Activated CD8-positive, alpha-beta memory T cell treated with anti-CD3 and anti-CD28 coated beads, Interleukin-2, amount 50 U/mL, for 1 hour (primary cell): ENCODE measurements around the gene MPL.
"Not testable (repeated sequence)": the region's sequence is repeated elsewhere in the genome, so short reads cannot be mapped to it uniquely, and the experiment has no call there.

Experiments used
- DNase-seq: peaks from one replicate; pipeline ENCODE4 v3.0.0-alpha.2; 2020; ENCODE audit errors: extremely low read depth

The MPL gene

DNA sequence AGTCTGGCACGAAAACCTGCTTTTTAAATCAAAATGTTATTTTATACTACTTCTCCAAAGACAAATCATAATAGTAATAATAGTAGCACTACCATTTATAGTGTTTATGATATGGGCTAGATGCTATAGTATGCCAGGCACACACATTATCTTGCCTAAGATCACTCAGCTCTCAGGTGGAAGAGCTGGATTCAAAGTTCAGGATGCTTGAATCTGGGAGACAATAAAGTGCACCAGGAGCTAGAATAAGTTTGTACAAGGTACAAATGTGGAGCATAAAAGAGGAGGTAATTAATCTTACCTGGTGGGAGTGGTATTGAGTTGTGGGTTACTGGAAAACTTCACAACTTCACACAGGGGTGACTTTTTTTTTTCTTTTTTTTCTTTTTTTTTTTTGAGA lies 40.2 kb downstream of the MPL start:
- DNase-seq, result no peak

DNA sequence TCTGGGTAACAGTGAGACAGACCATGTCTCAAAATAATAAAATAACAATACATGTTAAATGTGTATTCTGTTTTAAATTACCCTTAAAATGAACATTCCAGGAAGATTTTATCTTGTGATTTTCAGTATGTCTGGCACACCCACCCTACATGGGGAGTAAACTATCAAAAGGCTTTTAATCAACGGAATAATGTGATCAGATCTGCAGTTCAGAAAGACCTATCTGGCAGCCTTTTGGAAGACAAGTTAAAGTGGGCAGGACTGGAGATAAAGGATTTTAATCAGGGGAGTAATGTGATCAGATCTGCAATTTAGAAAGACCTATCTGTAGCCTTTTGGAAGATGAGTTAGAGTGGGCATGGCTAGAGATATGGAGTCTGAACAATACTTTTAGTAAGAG lies 41.9 kb downstream of the MPL start:
- no peak for DNase-seq

DNA sequence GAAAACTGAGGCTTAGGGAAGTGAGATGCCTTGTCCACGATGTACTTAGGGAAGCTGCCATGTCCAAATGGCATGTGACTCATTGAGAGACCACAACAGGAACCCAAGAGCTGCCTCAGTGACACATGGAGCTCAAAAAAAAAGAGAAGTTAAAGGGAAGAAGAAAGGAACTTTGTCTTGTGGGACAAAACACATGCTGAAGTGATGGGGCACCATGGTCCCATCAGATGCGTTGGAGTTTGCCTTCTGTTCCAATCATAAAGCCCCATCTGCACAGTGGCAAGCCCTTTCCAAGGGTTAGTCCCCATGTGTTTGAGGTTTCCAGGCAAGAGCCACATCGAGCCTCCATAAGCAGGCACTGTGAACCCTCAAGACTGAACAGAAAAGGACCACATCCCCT lies 44.0 kb downstream of the MPL start:
- no peak for DNase-seq

DNA sequence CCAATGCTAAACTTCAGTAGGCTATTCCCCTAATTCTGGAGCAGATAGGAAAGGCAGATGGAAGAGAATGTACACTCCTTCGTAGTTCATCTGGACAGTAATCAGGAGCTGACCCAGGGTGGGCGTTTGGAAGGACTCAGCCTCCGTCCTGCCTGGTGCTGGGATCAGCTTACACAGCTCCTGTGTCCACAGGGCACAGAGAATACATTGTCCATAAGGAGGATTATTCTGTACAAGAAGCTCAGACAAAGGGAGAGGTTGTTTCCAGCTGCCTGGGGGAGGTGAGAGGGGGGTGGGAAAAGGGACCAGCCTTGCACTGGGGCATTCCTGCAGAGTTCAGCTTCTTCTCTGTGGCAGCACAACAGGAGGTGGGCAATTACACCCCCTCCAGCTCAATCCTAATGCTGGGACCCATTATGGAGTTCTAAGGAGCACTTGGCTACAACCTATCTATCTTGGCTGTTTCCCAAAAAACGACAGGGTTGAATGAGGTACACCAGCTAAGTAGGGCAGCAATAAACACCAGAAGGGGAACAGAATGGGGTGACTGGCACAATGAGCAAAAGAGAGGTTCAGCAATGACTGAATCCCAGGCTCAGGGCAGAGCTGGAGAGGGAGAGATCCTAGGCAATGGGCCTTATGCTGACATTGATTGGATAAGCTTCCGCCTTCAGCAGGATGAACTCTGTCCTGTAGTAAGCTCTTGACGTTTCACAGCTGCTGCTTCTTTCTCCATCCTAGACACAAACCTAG lies 44.6 kb downstream of the MPL start:
- DNase-seq, result no peak

DNA sequence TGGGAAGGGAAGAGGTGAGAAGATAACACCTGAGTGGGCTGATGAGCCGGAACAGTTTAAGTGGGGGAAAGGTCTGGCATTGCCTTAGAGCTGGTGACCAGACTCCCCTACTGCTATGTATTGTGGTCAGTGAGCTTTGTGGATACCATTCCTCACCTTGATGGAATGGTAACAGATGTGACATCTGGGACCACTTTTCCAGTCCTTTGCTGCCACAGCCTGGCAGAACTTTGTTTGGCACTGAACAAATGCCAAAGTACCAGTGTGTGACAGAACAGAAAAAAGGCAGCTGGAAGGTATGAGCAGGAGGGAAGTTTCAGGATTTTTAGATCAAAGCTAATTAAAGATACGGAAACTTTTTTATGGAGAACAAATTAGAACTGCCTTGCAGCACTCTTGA lies 45.8 kb downstream of the MPL start:
- no peak for DNase-seq

DNA sequence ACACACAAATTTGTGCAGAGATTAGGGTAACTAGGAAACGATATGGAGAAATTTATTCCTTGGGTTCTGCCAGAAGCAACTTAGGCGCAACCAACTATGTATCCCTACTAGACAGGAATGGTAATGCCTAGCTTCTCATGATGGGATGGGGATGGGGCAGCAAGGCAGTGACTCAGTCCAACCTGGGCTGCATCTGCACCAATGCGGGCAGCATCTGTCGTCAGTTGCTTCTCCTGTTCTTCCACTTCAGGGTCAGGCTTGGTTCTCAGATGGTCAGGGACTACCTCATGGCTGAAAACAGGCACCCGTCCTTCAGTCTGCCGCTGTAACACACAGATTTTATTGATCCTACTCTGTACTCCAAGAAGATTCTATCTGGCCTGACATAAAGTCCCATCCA lies 49.1 kb downstream of the MPL start:
- DNase-seq, result no peak

DNA sequence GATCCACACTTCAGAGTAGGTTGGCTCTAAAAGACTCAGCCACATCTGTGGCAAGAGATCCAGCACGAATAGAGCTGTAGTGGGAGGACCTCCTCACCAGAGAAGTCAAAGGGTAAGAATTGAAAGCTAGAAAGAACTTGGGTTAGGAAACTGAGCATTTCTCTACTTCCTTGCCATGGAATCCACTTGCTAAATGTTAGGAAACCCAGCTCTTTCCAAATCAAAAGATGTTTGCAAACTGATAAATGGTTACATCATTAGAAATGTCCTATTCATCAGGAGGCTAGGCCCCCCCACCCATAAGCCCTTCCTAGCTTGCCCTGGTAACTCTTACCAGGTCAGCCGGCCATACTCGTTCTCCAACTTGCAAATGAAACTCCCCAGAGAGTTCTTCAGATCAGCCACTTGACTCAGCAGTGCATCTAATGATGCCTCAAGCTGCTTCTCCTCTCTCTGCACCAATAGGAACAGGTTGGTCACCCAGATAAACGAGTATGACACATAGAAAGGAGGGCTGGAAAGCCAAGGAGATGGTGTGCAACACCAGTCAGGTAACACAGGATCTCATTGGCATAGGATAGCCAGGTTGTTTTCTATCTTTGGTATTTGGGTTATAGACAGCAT lies 50.5 kb downstream of the MPL start:
- no peak for DNase-seq

DNA sequence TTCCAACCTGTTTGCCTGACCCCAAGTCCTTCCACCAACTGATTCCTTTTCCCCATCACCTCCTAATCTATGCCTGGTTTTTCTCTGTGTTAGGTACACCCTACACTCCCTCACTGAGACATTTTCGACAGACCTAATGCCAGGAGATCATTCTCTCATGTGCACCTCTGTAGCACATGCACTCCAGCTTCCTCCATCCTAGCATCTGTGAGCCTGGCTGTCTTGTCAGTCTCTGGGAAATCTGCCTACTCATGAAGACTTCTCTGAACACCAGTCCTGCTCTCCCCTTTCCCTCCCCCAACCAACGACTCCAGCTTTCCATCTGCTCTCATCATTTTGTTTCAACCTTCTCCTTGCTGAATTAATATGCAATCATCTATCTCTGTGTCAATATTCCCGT lies 51.0 kb downstream of the MPL start:
- no peak for DNase-seq

DNA sequence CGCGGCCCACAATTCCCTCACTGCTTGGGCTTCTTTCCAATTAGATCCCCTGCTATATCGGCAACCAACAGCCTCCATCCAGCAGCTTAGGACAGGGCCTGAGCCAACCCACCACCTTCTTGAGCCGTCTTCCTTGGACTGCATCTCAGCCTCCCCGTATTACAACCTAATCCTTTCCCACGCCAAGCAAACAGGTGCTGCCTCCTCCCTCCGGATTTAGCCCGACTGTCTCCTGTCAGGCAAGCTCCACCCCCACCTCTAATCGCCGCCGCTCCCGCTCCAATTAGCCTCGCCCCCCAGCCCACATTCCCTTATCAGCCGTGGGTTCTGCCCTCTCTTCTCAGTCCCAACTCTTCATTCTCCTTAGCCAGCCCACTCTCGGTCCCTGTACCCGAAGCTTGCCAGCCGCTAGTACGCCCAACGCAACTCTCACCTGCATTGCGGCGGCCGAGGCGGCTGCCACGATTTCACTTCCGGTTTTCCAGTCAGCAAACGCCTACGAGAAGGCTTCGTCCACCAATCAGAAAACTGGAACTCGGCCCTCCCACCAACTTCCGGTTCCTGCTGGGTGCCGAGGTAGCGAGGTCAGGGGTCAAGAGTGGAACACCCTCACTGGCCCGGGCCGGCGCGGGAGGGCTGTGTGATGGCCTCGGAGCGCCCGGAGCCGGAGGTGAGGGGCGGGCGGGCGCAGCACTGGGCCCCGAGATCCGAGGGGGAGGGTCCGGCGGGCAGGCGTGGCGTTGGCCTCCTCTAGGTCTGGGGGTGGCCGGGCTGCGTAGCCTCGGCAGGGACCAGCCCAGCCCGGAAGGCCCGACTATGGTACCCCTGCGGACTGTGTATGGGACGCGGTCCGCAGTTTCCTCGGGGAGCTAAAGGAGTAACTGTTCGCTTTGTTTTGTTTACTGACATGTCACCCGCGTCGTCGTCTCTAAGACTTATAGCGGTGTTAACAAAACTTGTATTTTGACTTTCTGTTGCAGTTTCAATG lies 52.0 kb downstream of the MPL start, which contains the start of the genes MED8 and SZT2:
Gene MED8 (minus strand): TSS at position 475 of the 988 bp plus-strand sequence. CDS start 36 bp downstream, at position 439.
Gene SZT2 (plus strand): TSS at position 574 of the 988 bp plus-strand sequence. CDS start 70 bp downstream, at position 644.
- DNase-seq, result peak; percentile 79

DNA sequence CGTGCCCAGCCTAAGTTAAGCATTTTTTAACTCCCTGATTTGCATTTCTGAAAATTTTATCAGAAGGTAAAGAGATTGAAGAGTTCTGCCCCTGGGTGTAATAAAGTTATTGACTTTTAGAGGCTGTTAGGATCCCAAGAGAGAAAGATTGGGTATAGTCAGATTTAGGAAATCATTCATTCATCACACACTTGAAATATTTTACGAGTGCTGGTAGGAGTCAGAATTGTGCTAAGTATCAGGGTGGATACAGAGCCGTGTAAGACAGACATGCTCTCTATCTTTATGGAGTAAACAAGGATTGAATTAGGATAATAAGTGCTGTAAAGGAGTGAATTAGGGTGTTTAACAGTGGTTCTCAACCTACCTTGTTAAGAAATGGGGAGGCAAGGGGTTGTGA lies 55.1 kb downstream of the MPL start:
- no peak for DNase-seq

DNA sequence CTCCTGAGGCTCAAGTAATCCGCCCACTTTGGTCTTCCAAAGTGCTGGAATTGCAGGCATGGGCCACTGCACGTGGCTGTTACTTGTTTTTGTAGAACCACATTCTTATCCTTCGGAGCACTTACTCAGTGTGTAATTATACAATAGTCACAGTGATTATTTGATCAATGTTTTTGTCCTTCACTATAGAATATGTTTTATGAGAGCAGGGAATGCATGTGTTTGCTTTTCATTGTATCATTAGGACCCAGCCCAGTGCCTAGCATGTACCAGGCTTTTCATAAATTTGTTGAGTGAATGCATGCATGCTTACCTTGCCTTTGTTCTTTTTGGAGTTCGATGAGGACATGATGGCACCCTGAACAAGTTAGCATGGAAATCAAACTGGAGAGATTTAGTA lies 57.9 kb downstream of the MPL start:
- no peak for DNase-seq

DNA sequence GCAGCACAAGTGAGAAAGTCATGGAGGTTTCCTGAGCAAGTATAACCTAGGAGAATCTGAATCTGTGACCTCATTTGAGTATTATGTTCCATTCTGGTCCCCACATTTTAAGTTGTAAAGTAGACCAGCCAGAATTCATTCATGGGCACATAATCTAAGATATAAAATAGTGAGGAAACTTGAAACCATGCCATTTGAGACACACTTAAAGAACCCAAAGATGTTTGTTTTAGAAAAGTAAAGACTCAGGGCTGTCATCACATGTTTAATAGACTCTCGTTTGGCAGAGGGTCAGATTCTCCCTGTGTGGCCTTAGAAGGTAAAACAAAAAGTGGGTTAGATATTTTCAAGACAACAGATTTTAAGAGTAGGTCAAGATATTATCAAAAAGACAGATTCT lies 58.4 kb downstream of the MPL start:
- DNase-seq, result no peak

DNA sequence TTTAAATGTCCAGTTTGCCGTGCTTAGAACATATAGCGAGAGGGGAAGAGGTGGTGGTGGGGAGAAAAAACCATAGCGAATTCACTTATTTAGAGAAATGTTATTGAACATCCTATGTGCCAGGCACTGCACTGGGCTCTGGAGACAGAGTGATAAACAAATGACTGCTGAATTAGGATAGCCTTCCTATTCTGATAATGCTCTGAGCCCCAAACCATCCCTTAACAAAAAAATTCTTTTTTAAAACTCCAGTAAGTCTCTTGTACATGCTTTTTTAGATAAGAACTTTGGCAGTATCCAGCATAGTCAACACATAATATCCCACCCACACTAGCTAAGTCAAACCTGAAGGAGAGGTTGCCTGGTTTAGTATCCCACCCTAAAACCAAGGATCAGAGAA lies 60.6 kb downstream of the MPL start:
- no peak for DNase-seq

DNA sequence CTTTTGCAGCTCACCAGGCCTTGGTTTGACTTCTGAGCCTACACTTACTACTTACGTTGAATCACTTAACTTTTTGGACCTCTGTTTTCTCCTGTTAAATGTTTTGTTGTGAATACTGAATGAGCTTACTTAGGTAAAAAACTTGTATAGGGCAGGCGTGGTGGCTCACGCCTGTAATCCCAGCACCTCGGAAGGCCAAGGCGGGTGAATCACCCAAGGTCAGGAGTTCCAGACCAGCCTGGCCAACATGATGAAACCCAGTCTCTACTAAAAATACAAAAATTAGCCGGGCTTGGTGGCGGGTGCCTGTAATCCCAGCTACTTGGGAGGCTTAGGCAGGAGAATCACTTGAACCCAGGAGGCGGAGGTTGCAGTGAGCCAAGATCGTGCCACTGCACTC lies 62.8 kb downstream of the MPL start:
- DNase-seq, result not testable (repeated sequence)

DNA sequence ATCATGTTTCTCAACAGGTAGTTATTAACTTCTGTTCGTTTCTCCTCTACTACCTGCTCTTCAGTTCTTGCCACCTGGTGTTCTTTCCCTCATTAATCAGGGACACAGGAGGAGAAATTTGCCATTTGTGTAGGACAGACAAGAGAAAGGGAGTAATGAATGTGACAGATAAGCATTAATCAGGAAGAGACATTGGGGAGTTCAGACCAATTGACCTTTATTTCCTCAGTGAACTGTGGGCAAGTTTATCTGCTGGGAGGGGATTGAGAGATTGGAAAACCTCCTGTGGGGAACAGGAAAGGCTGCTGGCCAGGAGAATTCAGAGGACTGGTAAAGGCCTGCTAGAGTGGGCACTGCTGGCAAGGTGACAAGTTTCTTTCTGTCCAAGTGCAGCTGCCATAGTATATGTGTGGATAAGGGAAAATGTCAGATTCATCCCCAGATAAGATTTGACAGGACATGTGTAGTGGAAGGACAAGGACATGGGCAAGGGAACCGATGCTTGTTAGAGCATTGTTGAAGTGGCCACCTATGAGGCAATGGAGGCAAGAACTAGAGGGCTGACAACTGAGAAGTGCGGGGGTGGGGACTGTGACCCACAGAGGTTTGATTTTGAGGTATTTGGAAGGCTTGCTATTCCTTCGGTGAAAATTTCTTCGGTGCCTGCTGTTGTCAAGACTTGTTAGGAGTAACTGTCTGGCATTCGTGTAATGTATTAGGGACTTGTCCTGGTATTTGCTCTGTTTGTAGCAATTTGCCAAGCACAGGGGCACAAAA lies 64.7 kb downstream of the MPL start:
- no peak for DNase-seq
